Measurements from ENCODE around the gene STRBP.
"Not testable (repeated sequence)": the region's sequence is repeated elsewhere in the genome, so short reads cannot be mapped to it uniquely, and the experiment has no call there.

The STRBP gene

DNA sequence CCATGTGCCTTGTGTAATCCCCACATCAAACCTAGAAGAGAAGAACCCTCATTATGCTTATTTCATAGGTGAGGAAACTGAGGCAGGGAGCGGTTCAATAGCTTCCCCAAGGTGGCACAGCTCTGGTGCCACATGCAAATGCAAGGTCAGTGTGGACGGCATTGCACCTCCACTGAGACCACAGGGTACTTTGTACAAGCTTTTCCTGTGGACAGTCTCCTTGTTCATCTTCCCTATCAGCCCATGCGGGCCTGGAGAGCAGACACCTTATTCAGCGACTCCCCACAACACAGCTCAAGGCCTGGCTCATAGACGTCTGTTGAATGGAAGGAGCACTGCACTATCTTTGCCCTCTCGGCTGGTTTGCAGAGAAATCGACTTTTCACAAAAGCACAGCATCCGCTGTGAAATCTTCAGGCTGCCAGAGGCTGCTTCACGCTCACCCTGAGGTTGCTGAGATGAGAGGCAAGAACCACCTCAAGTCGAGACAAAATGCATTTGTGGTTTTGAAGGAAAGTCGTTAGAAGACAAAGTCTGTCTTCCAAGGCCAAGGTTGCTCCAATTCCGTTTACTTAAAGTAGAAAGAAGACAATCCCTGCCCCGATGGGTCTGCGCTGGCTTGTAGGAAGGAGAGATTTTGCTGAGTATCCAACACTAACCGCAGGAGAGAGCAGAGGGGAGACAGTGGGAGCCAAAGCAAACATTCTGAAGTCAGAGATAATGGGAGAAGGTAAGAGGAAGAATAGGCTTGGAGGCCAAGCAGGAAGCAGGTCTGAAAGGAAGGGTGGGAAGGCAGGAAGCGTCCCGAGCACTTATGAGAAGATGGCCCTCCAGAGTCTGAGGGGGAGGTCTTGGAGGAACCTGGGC is 34.2 kb upstream of the STRBP start:
- Histone ChIP-seq H3K4me3 (ENCODE audit: low read length) (no peak overlapping the region), H3K9me3 (ENCODE audit: control insufficient read depth, low read length) (peaks cover 3% of the 10 kb centered on the region), H3K36me3 (ENCODE audit: control insufficient read depth, insufficient read depth, low read length, severe bottlenecking) (no peaks in the 10 kb centered on the region), H3K4me1 (ENCODE audit: control insufficient read depth, insufficient read depth, low read length) (peaks cover 10% of the 10 kb centered on the region), H3K27me3 (replicated peaks; ENCODE audit: control insufficient read depth, insufficient read depth, low read length) (peaks cover 30% of the 10 kb centered on the region), H3K9ac (ENCODE audit: low read length) (no peak overlapping the region)
- DNase-seq (ENCODE audit: low read depth), result no peak

DNA sequence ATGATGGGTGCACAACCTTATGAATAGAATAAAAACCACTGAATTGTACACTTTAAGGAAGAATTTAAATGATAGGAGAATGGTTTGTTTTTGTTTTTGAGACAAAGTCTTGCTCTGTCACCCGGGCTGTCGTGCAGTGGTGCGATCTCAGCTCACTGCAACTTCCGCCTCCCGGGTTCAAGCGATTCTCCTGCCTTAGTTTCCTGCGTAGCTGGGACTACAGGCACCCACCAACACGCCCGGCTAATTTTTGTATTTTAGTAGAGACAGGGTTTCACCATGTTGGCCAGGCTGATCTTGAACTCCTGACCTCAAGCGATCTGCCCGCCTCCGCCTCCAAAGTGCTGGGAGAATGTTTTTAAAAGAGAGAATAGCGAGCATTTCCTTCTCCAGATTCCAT is 33.5 kb upstream of the STRBP start:
- not testable (repeated sequence) for H3K4me3 ChIP-seq (ENCODE audit: low read length); H3K9me3 ChIP-seq (ENCODE audit: control insufficient read depth, low read length); DNase-seq (ENCODE audit: low read depth); H3K9ac ChIP-seq (ENCODE audit: low read length); H3K4me1 ChIP-seq (ENCODE audit: control insufficient read depth, insufficient read depth, low read length); H3K36me3 ChIP-seq (ENCODE audit: control insufficient read depth, insufficient read depth, low read length, severe bottlenecking)
- H3K27me3 ChIP-seq (replicated peaks; ENCODE audit: control insufficient read depth, insufficient read depth, low read length), result peaks cover 30% of the 10 kb centered on the region

DNA sequence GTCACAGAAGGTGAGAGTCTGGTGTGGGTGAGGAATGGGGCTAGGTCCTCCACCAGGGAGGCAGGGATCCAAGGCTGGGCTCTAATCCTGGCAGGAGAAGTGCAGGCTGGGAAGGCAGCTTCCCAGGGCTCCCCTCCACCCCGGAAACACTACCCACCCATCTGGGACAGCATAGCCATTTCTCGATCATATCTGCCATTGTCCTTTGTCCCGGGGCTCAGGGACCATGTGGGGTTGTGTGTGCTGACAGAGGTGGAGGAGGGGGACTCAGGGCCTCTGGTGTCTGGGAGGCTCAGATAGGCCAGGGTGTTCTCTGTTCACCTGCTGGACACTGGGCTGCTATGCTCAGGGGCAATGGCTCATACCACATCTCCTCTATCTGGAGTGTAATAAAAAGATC is 32.2 kb upstream of the STRBP start:
- Histone ChIP-seq H3K9ac (ENCODE audit: low read length) (no peak overlapping the region), H3K4me1 (ENCODE audit: control insufficient read depth, insufficient read depth, low read length) (no peaks in the 10 kb centered on the region), H3K4me3 (ENCODE audit: low read length) (no peak overlapping the region), H3K27me3 (replicated peaks; ENCODE audit: control insufficient read depth, insufficient read depth, low read length) (peaks cover 30% of the 10 kb centered on the region), H3K9me3 (ENCODE audit: control insufficient read depth, low read length) (peaks cover 3% of the 10 kb centered on the region), H3K36me3 (ENCODE audit: control insufficient read depth, insufficient read depth, low read length, severe bottlenecking) (no peaks in the 10 kb centered on the region)
- DNase-seq (ENCODE audit: low read depth), result no peak

DNA sequence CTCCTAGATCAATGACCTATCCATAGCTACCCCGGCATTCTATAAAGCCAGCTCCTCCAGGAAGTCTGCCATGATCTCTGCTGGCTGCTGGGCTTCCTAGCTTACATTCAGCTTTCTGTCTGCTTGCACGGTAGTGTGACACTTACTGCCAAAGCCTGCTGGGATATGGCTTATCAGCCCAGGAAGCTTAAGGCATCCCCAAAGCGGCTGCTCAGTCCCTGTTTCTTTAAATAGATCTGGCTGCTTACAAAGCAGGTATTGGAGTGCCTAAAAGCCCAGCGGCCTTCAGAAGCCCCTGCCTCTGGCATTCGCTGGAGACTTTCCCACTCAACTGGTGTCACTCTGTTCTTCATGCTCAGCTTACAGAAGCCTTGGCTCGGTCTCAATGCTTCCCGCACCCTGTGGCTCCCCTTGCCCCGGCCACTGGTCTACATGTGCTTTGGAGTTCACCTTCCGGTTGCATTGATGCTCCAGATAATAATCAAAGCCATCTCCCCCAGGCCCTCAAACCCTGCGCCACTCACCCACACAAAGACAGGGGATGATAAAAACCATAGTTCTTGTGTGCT is 31.3 kb upstream of the STRBP start:
- Histone ChIP-seq H3K9ac (ENCODE audit: low read length) (no peak overlapping the region), H3K27me3 (replicated peaks; ENCODE audit: control insufficient read depth, insufficient read depth, low read length) (peaks cover 30% of the 10 kb centered on the region), H3K4me1 (ENCODE audit: control insufficient read depth, insufficient read depth, low read length) (no peaks in the 10 kb centered on the region), H3K36me3 (ENCODE audit: control insufficient read depth, insufficient read depth, low read length, severe bottlenecking) (no peaks in the 10 kb centered on the region), H3K9me3 (ENCODE audit: control insufficient read depth, low read length) (peaks cover 3% of the 10 kb centered on the region), H3K4me3 (ENCODE audit: low read length) (no peak overlapping the region)
- DNase-seq (ENCODE audit: low read depth), result no peak

DNA sequence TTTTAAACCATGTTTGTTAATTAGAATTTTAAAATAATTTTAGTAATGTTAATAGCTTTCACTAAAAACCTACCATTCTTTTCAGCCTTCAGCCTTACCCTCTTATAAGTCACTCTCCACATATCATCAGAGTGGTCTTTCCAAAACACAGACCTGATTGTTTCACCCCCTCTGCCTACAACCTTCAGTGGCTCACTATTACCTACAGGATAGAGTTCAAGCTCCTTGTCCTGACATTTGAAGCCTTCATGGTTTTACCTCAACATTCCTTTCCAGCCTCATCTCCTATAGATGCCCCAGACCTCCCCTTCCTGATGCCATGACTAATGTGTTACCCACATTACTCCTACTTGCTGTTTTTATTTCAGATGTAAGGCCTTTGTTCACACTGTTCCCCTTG is 27.8 kb upstream of the STRBP start:
- Histone ChIP-seq H3K27me3 (replicated peaks; ENCODE audit: control insufficient read depth, insufficient read depth, low read length) (peaks cover 22% of the 10 kb centered on the region), H3K36me3 (ENCODE audit: control insufficient read depth, insufficient read depth, low read length, severe bottlenecking) (no peaks in the 10 kb centered on the region), H3K4me3 (ENCODE audit: low read length) (no peak overlapping the region), H3K4me1 (ENCODE audit: control insufficient read depth, insufficient read depth, low read length) (no peaks in the 10 kb centered on the region), H3K9me3 (ENCODE audit: control insufficient read depth, low read length) (no peaks in the 10 kb centered on the region), H3K9ac (ENCODE audit: low read length) (no peak overlapping the region)
- no peak for DNase-seq (ENCODE audit: low read depth)

DNA sequence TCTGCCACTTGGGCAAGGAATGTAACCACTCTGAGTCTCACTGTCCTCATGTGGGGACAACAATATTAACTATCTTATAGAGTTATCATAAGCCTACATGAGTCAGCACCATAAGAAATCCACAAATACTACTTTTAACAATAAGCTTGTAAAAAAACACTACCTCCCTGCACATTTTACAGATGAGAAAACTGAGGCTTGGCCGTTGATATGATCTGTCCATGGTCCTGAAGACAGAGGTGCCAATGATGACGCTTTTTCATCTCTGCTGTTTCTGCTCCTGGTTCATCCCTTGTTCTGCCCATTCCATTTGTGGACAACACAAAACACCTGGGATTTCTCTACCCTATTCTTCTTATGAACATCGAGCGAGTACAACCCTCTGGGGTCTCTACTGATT is 23.4 kb upstream of the STRBP start:
- Histone ChIP-seq H3K36me3 (ENCODE audit: control insufficient read depth, insufficient read depth, low read length, severe bottlenecking) (no peaks in the 10 kb centered on the region), H3K27me3 (replicated peaks; ENCODE audit: control insufficient read depth, insufficient read depth, low read length) (peaks cover 20% of the 10 kb centered on the region), H3K9me3 (ENCODE audit: control insufficient read depth, low read length) (no peaks in the 10 kb centered on the region), H3K9ac (ENCODE audit: low read length) (no peak overlapping the region), H3K4me1 (ENCODE audit: control insufficient read depth, insufficient read depth, low read length) (no peaks in the 10 kb centered on the region), H3K4me3 (ENCODE audit: low read length) (no peak overlapping the region)
- DNase-seq (ENCODE audit: low read depth), result no peak

DNA sequence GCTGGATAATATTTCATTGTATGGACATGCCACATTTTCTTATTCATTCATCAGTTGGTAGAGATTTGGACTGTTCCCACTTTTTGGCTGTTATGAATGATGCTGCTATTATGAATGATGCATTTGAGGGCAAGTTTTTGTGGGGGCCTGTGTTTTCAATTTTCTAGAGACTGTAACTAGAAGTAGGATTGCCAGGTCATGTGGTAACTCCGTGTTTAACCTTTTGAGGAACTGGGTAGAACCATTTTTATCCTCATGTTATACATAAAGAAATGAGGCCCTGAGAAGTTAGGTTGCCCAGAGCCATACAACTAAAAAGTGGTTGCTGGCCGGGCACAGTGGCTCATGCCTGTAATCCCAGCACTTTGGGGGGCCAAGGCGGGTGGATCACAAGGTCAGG is 22.4 kb upstream of the STRBP start:
- no peaks in the 10 kb centered on the region for H3K36me3 ChIP-seq (ENCODE audit: control insufficient read depth, insufficient read depth, low read length, severe bottlenecking)
- no peaks in the 10 kb centered on the region for H3K9me3 ChIP-seq (ENCODE audit: control insufficient read depth, low read length)
- H3K27me3 ChIP-seq (replicated peaks; ENCODE audit: control insufficient read depth, insufficient read depth, low read length), result peaks cover 28% of the 10 kb centered on the region
- no peak overlapping the region for H3K4me3 ChIP-seq (ENCODE audit: low read length)
- no peak for DNase-seq (ENCODE audit: low read depth)
- H3K4me1 ChIP-seq (ENCODE audit: control insufficient read depth, insufficient read depth, low read length), result no peaks in the 10 kb centered on the region
- H3K9ac ChIP-seq (ENCODE audit: low read length), result no peak overlapping the region

DNA sequence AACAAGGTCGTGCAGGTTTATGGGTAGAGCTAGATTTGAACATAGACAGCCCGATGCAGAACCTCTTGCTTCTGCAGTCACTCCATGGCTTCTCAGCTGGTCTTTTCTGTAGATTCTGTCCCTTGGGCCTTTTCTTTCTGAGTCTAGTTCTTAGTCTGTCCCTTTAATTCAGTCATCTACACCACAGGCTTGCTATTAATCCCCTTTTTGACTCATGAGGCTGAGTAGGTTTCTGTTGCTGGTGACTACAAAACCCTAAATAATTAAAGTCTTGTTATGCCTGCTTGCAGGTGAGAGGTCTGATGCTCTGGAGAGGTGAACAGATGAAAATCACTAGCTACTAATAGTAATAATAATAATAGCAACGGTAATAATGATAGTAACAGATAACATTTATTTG is 19.3 kb upstream of the STRBP start:
- H3K27me3 ChIP-seq (replicated peaks; ENCODE audit: control insufficient read depth, insufficient read depth, low read length), result peaks cover 35% of the 10 kb centered on the region
- no peak for DNase-seq (ENCODE audit: low read depth)
- no peaks in the 10 kb centered on the region for H3K9me3 ChIP-seq (ENCODE audit: control insufficient read depth, low read length)
- no peak overlapping the region for H3K4me3 ChIP-seq (ENCODE audit: low read length)
- no peaks in the 10 kb centered on the region for H3K36me3 ChIP-seq (ENCODE audit: control insufficient read depth, insufficient read depth, low read length, severe bottlenecking)
- H3K4me1 ChIP-seq (ENCODE audit: control insufficient read depth, insufficient read depth, low read length), result no peaks in the 10 kb centered on the region
- H3K9ac ChIP-seq (ENCODE audit: low read length), result no peak overlapping the region

DNA sequence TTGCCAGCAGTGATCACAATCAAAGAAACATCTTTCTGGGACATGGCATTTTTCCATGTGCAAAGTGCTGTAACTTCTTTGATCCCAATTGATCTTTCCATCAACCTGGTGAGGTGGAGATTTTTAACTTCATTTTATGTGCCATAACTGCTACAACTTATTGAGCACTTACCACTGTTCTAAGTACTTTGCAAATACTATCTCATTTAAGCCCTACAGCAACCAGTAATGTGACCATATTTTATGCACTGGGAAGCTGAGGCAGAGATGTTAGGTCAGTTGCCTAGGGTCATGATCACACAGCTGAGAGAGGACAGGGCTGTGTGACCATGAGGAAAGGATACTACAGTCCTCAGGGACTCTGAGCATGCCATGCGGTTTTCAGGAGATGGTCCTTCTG is 17.9 kb upstream of the STRBP start:
- no peak for DNase-seq (ENCODE audit: low read depth)
- no peaks in the 10 kb centered on the region for H3K36me3 ChIP-seq (ENCODE audit: control insufficient read depth, insufficient read depth, low read length, severe bottlenecking)
- no peak overlapping the region for H3K9ac ChIP-seq (ENCODE audit: low read length)
- no peaks in the 10 kb centered on the region for H3K4me1 ChIP-seq (ENCODE audit: control insufficient read depth, insufficient read depth, low read length)
- H3K4me3 ChIP-seq (ENCODE audit: low read length), result no peak overlapping the region
- H3K27me3 ChIP-seq (replicated peaks; ENCODE audit: control insufficient read depth, insufficient read depth, low read length), result peaks cover 36% of the 10 kb centered on the region
- H3K9me3 ChIP-seq (ENCODE audit: control insufficient read depth, low read length), result no peaks in the 10 kb centered on the region

DNA sequence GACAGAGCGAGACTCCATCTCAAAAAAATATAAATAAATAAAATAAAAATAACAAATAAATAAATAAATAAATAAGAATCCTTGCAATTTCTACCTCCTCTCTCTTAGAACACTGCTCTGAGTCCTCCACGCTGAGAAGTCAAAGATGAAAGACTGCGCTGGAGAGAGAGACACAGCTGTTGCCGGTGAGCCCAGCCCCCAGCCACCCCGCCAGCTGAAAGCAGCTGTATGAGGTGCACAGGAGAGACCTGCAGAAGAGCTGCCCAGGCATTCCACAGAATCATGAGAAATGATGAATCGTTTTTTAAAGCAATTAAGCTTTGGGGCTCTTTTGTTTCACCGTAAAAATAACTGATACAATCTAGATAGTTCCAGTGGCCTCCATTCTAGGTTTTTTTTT is 16.3 kb upstream of the STRBP start:
- H3K4me3 ChIP-seq (ENCODE audit: low read length), result no peak overlapping the region
- no peak overlapping the region for H3K9ac ChIP-seq (ENCODE audit: low read length)
- peaks cover 36% of the 10 kb centered on the region for H3K27me3 ChIP-seq (replicated peaks; ENCODE audit: control insufficient read depth, insufficient read depth, low read length)
- H3K9me3 ChIP-seq (ENCODE audit: control insufficient read depth, low read length), result no peaks in the 10 kb centered on the region
- no peaks in the 10 kb centered on the region for H3K4me1 ChIP-seq (ENCODE audit: control insufficient read depth, insufficient read depth, low read length)
- DNase-seq (ENCODE audit: low read depth), result no peak
- no peaks in the 10 kb centered on the region for H3K36me3 ChIP-seq (ENCODE audit: control insufficient read depth, insufficient read depth, low read length, severe bottlenecking)

DNA sequence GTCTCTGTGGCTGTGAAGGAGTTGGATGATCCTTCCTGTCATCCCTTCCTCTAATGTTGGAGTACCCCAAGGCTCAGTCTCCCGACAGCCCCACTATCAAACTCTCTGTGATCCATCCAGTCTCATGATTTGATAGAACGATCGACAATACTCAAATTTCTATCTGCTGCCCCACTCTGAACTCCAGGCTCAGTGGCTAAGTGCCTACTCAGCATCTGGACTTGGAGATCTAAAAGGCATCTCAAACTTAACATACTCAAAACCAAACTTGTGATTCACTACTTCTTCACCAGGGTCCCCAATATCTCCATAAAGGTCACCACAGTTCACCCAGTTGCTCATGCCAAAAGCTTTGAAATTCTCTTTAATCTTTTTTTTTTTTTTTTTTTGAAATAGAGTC is 15.1 kb upstream of the STRBP start:
- no peaks in the 10 kb centered on the region for H3K4me1 ChIP-seq (ENCODE audit: control insufficient read depth, insufficient read depth, low read length)
- H3K4me3 ChIP-seq (ENCODE audit: low read length), result no peak overlapping the region
- H3K36me3 ChIP-seq (ENCODE audit: control insufficient read depth, insufficient read depth, low read length, severe bottlenecking), result no peaks in the 10 kb centered on the region
- H3K9ac ChIP-seq (ENCODE audit: low read length), result no peak overlapping the region
- H3K9me3 ChIP-seq (ENCODE audit: control insufficient read depth, low read length), result peaks cover 10% of the 10 kb centered on the region
- DNase-seq (ENCODE audit: low read depth), result no peak
- H3K27me3 ChIP-seq (replicated peaks; ENCODE audit: control insufficient read depth, insufficient read depth, low read length), result peaks cover 39% of the 10 kb centered on the region

DNA sequence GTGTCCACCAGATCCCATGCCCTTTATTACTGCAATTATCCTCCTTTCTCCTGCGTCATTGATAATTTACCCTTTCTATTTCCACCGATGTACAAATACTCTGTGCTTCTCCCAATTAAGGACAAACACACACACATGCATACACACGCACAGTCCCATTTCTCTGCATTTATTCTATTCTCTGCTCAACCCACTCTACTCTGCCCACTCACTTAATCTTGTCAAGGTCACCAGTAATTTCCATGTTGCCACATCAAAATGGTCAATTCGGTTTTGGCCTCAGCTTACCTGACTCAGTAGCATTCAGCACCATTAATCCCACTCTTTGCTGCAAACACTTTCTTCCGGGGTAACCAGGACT is 14.6 kb upstream of the STRBP start:
- H3K9ac ChIP-seq (ENCODE audit: low read length), result no peak overlapping the region
- peaks cover 43% of the 10 kb centered on the region for H3K27me3 ChIP-seq (replicated peaks; ENCODE audit: control insufficient read depth, insufficient read depth, low read length)

More for the DNA sequence above, 14.6 kb upstream of the STRBP start:
- Histone ChIP-seq H3K9me3 (ENCODE audit: control insufficient read depth, low read length) (peaks cover 10% of the 10 kb centered on the region), H3K4me1 (ENCODE audit: control insufficient read depth, insufficient read depth, low read length) (no peaks in the 10 kb centered on the region), H3K36me3 (ENCODE audit: control insufficient read depth, insufficient read depth, low read length, severe bottlenecking) (no peaks in the 10 kb centered on the region), H3K4me3 (ENCODE audit: low read length) (no peak overlapping the region)
- DNase-seq (ENCODE audit: low read depth), result no peak

All from adipocyte (in vitro differentiated cells).